ENCODE data around the gene EFNB3. TPM values are rescaled to one million over a fixed set of nuclear protein-coding genes. Genes with fewer than 3 reads are reported as not detected.

The EFNB3 gene
- total RNA-seq, 1 donor from 2014 or later: 5.8 TPM

DNA sequence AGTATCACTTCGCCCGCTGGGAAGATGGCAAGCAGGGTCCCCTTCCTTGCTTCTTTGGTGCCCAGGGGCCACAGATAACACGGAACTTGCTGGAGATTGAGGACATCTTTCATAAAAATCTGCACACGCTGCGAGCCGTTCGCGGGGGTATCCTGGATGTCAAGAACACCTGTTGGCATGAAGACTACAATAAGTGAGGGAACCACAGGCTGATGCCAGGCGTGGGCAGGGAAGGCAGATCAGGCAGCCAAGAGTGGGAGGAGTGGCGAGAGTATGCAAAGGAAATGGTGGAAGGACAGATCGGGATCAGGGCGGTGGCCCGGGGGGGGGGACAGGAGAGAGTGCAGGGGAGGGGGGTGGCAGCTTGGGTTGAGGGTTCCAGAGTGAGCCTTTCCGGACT lies 34.7 kb downstream of the EFNB3 start:
- Histone ChIP-seq H2AFZ (replicated peaks) (no peak overlapping the region), H3K4me2 (no peak overlapping the region), H3K4me3 (no peak overlapping the region), H3K36me3 (no peaks in the 10 kb centered on the region), H3K27ac (no peak overlapping the region), H4K20me1 (ENCODE audit: low read depth) (no peaks in the 10 kb centered on the region), H3F3A (ENCODE audit: low read depth) (no peaks in the 10 kb centered on the region), H3K9me3 (ENCODE audit: low read depth) (no peaks in the 10 kb centered on the region), H3K9ac (no peak overlapping the region), H3K4me1 (no peaks in the 10 kb centered on the region), H3K79me2 (ENCODE audit: low read depth) (no peaks in the 10 kb centered on the region), H3K27me3 (peaks cover 20% of the 10 kb centered on the region)
- H3K36me3 Mint-ChIP-seq: no peaks in the 10 kb centered on the region
- TF ChIP-seq EZH2phosphoT487 (IDR thresholded peaks at IDR 0.05): no peak
- TF ChIP-seq, protein P1, sequence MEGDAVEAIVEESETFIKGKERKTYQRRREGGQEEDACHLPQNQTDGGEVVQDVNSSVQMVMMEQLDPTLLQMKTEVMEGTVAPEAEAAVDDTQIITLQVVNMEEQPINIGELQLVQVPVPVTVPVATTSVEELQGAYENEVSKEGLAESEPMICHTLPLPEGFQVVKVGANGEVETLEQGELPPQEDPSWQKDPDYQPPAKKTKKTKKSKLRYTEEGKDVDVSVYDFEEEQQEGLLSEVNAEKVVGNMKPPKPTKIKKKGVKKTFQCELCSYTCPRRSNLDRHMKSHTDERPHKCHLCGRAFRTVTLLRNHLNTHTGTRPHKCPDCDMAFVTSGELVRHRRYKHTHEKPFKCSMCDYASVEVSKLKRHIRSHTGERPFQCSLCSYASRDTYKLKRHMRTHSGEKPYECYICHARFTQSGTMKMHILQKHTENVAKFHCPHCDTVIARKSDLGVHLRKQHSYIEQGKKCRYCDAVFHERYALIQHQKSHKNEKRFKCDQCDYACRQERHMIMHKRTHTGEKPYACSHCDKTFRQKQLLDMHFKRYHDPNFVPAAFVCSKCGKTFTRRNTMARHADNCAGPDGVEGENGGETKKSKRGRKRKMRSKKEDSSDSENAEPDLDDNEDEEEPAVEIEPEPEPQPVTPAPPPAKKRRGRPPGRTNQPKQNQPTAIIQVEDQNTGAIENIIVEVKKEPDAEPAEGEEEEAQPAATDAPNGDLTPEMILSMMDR (IDR thresholded peaks at IDR 0.05): no peak
- no peak for TF ChIP-seq EZH2 (IDR thresholded peaks at IDR 0.05)
- DNase-seq (ENCODE audit: low spot score): no peak
- H3K27ac Mint-ChIP-seq: no peak overlapping the region
- no peaks in the 10 kb centered on the region for H3K9me3 Mint-ChIP-seq
- H3K4me1 Mint-ChIP-seq: no peaks in the 10 kb centered on the region
- no peak overlapping the region for H3K4me3 Mint-ChIP-seq
- H3K27me3 Mint-ChIP-seq (ENCODE audit: insufficient read depth, low read depth): peaks cover 9% of the 10 kb centered on the region

DNA sequence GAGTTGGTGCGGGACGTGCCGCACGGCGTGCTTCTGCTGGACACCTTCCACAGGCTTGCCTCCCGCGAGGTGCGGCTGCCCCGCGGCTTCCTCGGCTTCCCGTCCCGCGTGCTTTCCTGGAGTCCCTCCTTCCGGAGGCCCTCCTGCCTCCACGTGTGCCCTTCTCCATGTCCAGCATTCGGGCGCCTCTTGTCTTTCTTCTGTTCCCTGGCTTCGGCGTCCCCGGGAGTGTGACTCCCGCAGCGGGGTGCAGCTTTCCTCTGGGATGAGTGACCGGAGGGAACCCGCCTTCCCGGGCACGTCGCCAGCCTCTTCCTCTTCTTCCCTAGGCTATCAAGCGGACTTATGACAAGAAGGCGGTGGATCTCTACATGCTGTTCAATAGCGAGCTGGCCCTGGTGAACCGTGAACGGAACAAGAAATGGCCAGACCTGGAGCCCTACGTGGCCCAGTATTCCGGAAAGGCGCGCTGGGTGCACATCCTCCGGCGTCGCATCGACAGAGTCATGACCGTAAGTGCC lies 35.5 kb downstream of the EFNB3 start:
- Histone ChIP-seq H4K20me1 (ENCODE audit: low read depth) (no peaks in the 10 kb centered on the region), H3K9ac (no peak overlapping the region), H3K9me3 (ENCODE audit: low read depth) (no peaks in the 10 kb centered on the region), H3K36me3 (no peaks in the 10 kb centered on the region), H2AFZ (replicated peaks) (no peak overlapping the region), H3K4me3 (no peak overlapping the region), H3F3A (ENCODE audit: low read depth) (no peaks in the 10 kb centered on the region), H3K4me2 (no peak overlapping the region), H3K4me1 (no peaks in the 10 kb centered on the region), H3K27me3 (peaks cover 20% of the 10 kb centered on the region), H3K27ac (no peak overlapping the region), H3K79me2 (ENCODE audit: low read depth) (no peaks in the 10 kb centered on the region)
- no peak for DNase-seq (ENCODE audit: low spot score)
- H3K9me3 Mint-ChIP-seq: no peaks in the 10 kb centered on the region
- H3K27ac Mint-ChIP-seq: no peak overlapping the region
- no peak overlapping the region for H3K4me3 Mint-ChIP-seq
- no peaks in the 10 kb centered on the region for H3K36me3 Mint-ChIP-seq
- H3K27me3 Mint-ChIP-seq (ENCODE audit: insufficient read depth, low read depth): peaks cover 9% of the 10 kb centered on the region
- TF ChIP-seq, protein P1 (IDR thresholded peaks at IDR 0.05): no peak
- no peak for TF ChIP-seq EZH2 (IDR thresholded peaks at IDR 0.05)
- TF ChIP-seq EZH2phosphoT487 (IDR thresholded peaks at IDR 0.05): no peak
- no peaks in the 10 kb centered on the region for H3K4me1 Mint-ChIP-seq

DNA sequence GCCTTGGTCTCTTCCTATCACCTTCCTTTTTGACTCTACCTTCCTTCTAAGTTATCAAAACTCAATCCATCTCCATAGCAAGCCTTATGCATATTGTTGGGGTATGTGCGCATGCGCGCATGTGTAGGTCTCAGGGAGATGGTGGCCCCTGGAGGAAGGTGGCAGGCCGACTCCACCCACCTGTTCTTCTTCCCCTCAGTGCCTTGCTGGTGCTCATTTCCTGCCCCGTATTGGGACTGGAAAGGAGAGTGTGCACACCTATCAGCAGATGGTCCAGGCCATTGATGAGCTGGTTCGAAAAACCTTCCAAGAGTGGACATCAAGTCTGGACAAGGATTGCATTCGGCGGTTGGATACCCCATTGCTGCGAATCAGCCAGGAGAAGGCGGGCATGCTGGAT lies 37.7 kb downstream of the EFNB3 start:
- Histone ChIP-seq H3K79me2 (ENCODE audit: low read depth) (no peaks in the 10 kb centered on the region), H3F3A (ENCODE audit: low read depth) (no peaks in the 10 kb centered on the region), H3K4me1 (no peaks in the 10 kb centered on the region), H3K4me3 (no peak overlapping the region), H3K27ac (no peak overlapping the region), H3K9me3 (ENCODE audit: low read depth) (no peaks in the 10 kb centered on the region), H3K36me3 (no peaks in the 10 kb centered on the region), H3K4me2 (no peak overlapping the region), H4K20me1 (ENCODE audit: low read depth) (no peaks in the 10 kb centered on the region), H2AFZ (replicated peaks) (no peak overlapping the region), H3K9ac (no peak overlapping the region), H3K27me3 (peaks cover 19% of the 10 kb centered on the region)
- Mint-ChIP-seq H3K9me3 (no peaks in the 10 kb centered on the region), H3K4me1 (peaks cover 4% of the 10 kb centered on the region), H3K27me3 (ENCODE audit: insufficient read depth, low read depth) (peaks cover 6% of the 10 kb centered on the region), H3K36me3 (no peaks in the 10 kb centered on the region), H3K27ac (no peak overlapping the region), H3K4me3 (no peak overlapping the region)
- no peak for TF ChIP-seq EZH2 (IDR thresholded peaks at IDR 0.05)
- TF ChIP-seq EZH2phosphoT487 (IDR thresholded peaks at IDR 0.05): no peak
- TF ChIP-seq, protein P1 (IDR thresholded peaks at IDR 0.05): no peak
- no peak for DNase-seq (ENCODE audit: low spot score)

Measured in neural progenitor cell (in vitro differentiated cells).